ENCODE measurements around the gene TXNRD3.

Gene TXNRD3

DNA sequence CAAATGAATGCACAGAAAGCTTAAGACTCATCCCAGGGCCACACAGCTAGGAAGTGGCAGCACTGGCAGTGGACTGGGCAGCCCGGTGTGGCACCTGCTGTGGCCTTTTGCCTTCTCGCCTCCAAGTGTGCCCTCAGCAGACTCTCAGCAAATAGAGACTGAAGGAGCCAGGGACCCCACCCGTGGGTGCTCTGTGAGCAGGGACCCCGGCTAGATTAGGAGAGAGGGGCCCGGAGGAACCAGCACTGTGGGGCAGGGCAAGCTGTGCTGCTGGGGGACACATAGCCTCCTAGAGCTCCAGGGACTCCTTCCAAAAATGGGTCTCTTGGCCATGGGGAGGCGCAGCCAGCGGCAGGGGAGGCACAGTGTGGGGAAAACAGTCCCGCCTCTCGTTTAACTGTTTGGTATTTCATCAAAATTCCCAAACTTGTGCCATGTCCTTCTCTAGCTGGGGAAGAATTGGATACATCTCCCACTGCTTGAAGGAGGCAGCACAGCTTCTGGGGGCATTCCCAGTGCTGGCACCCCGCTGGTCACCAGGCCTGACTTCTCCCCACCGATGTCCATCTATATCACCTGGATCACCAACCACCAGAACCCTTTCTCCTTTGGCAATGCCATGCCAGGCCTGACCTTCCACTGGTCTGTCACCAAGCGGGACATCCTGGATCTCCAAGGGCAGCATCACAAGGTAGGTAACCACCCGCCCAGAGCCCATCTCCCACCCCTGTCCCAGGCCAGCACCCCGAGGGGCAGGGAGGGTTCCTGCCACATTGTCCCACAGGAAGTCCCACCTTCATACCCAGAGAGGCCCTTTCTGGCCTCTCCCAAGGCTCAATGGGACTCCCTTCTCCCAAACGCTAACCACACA lies 12.0 kb upstream of the TXNRD3 start:
- Histone ChIP-seq H3K4me3 (no peak overlapping the region), H3K9me3 (ENCODE audit: low read depth, low read length) (no peaks in the 10 kb centered on the region), H3K27ac (no peak overlapping the region), H3K36me3 (ENCODE audit: insufficient read depth, low read length) (no peaks in the 10 kb centered on the region), H3K9ac (ENCODE audit: insufficient read length) (no peak overlapping the region)
- TF ChIP-seq FOXP2 (optimal IDR thresholded peaks at IDR 0.05; ENCODE audit: control extremely low read depth, extremely low read length, insufficient read depth) (no peak), EZH2 (IDR thresholded peaks at IDR 0.05) (no peak), POLR2AphosphoS5 (IDR thresholded peaks at IDR 0.05; ENCODE audit: borderline replicate concordance, low read depth, low read length) (no peak)
- DNase-seq (ENCODE audit: low read depth, low spot score): no peak

DNA sequence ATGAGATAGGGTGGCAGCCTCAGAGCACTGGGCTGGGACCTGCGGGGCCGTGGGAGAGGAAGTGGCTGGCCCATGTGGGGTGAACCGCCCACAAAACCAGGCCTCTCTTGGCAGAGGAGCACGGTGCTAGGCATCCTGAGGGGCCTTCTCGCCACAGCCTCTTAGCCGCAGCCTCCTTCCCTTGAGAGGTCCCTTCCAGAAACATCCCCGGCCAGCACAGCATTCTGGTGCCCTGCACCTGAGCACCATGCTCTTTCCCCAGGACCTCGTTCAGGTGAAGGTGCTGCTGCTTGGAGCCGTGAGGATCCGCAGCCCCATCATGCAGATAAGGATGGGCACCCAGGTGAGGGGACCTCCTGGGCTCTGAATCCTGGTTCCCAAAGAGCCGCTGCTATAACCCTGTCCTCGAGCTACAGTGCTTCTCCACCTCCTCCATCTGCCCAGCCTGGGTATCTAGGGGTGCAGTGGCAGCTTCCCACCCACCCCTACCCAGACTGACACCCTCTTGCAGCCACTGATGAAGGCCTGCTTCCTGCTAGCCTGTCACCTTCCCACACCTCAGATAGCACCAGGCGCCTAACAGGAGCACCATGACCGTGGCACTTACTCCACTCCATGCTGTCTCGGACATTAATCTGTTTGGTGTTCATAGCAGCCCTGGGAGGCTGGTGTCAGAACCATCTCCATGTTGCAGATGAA lies 11.2 kb upstream of the TXNRD3 start:
- Histone ChIP-seq H3K9ac (ENCODE audit: insufficient read length) (no peak overlapping the region), H3K27ac (no peak overlapping the region), H3K9me3 (ENCODE audit: low read depth, low read length) (no peaks in the 10 kb centered on the region), H3K36me3 (ENCODE audit: insufficient read depth, low read length) (no peaks in the 10 kb centered on the region), H3K4me3 (no peak overlapping the region)
- no peak for TF ChIP-seq FOXP2 (optimal IDR thresholded peaks at IDR 0.05; ENCODE audit: control extremely low read depth, extremely low read length, insufficient read depth)
- no peak for TF ChIP-seq EZH2 (IDR thresholded peaks at IDR 0.05)
- TF ChIP-seq POLR2AphosphoS5 (IDR thresholded peaks at IDR 0.05; ENCODE audit: borderline replicate concordance, low read depth, low read length): no peak
- DNase-seq (ENCODE audit: low read depth, low spot score): no peak

DNA sequence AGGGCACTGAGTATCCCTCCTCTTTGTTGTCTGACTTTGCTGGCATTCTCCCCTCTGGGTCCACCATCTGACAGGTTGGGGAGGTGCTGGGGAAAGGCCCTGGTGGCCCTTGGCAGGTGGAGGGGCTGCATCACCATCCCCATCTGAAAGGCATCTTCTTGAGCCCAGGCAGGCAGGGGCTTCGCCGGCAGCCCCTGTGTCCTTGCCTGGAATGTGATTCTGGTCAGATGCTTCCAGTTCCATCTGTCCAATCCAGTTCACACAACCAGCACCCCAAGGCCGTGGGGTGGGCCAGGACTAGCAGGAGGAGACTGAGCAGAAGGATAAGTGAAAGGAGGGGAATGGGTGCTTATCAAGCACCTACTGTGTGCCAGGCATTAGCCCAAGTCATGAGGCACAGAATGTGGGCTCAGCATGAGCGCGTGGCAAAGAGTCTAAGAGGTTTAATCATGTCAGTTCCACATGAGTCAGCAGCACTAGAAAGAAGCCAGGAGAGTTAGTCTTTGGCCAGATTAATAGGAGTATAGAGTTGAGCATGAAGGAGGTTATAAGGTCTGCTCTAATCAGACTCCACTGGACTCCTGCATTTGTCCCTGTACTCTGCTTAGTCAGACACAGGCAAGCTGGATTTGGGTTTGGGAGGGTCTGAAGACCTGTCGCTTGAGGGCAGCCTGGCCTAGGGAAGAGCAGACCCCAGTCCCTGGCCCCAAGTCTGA lies 10.5 kb upstream of the TXNRD3 start:
- H3K9ac ChIP-seq (ENCODE audit: insufficient read length): no peak overlapping the region
- H3K27ac ChIP-seq: no peak overlapping the region
- TF ChIP-seq EZH2 (IDR thresholded peaks at IDR 0.05) (no peak), POLR2AphosphoS5 (IDR thresholded peaks at IDR 0.05; ENCODE audit: borderline replicate concordance, low read depth, low read length) (no peak), FOXP2 (optimal IDR thresholded peaks at IDR 0.05; ENCODE audit: control extremely low read depth, extremely low read length, insufficient read depth) (no peak)
- no peaks in the 10 kb centered on the region for H3K36me3 ChIP-seq (ENCODE audit: insufficient read depth, low read length)
- peaks cover 2% of the 10 kb centered on the region; the same call in 1 of the 2 replicates for H3K9me3 ChIP-seq (ENCODE audit: low read depth, low read length)
- H3K4me3 ChIP-seq: no peak overlapping the region
- no peak for DNase-seq (ENCODE audit: low read depth, low spot score)

DNA sequence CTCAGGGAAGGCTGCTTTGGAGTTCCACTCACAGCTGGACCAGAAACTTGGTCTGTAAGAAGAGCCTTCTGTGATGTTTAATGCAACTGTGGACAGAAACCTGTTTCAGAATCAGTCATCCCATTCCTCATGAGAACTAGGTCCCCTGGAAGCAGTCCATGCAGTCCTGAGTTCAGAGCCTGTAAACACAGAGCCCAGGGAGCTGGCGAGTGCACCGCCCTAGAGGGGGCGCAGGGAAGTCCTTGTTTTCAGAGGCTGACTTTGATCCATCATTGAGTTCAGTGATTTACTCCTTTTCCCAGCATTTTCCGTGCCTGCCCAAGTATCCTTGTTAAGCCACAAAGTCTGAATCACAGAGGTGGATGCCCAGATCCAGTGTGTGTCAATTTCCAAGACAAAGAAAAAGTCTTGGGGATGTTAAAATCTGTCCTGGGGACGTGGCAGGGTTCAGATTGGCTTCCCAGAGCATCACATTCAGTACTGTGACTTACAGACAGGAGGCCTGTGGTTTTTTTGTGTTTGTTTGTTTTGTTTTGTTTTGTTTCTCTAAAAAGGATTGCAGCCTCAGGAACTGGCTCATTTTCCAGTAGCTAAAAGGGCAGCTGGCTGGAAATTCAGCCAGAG lies 9.8 kb upstream of the TXNRD3 start:
- Histone ChIP-seq H3K27ac (no peak overlapping the region), H3K9me3 (ENCODE audit: low read depth, low read length) (peaks cover 2% of the 10 kb centered on the region; the same call in 1 of the 2 replicates), H3K9ac (ENCODE audit: insufficient read length) (no peak overlapping the region), H3K36me3 (ENCODE audit: insufficient read depth, low read length) (no peaks in the 10 kb centered on the region), H3K4me3 (no peak overlapping the region)
- DNase-seq (ENCODE audit: low read depth, low spot score): no peak
- no peak for TF ChIP-seq FOXP2 (optimal IDR thresholded peaks at IDR 0.05; ENCODE audit: control extremely low read depth, extremely low read length, insufficient read depth)
- no peak for TF ChIP-seq EZH2 (IDR thresholded peaks at IDR 0.05)
- TF ChIP-seq POLR2AphosphoS5 (IDR thresholded peaks at IDR 0.05; ENCODE audit: borderline replicate concordance, low read depth, low read length): no peak

DNA sequence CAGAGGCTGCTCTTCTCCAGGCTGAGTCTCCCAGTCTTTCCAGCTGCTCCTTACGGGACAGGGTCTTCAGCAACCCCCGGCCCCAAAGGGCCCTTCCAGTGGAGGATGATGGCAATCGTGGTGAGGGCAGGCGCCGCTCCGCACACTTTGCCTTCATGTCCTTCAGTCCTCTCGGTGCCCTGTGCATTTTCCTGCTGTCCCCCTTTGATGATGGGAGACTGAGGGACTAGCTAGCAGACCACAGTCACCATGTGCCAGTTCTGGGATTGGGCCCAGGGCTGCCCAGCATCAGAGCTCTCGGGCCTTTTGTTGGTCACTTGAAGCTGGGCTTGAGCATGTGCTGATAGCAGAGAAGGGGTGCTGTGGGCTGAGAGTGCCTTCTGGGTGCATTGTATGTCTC lies 8.8 kb upstream of the TXNRD3 start:
- H3K36me3 ChIP-seq (ENCODE audit: insufficient read depth, low read length): no peaks in the 10 kb centered on the region
- no peak for TF ChIP-seq FOXP2 (optimal IDR thresholded peaks at IDR 0.05; ENCODE audit: control extremely low read depth, extremely low read length, insufficient read depth)
- no peak for TF ChIP-seq POLR2AphosphoS5 (IDR thresholded peaks at IDR 0.05; ENCODE audit: borderline replicate concordance, low read depth, low read length)
- TF ChIP-seq EZH2 (IDR thresholded peaks at IDR 0.05): no peak
- no peak overlapping the region for H3K4me3 ChIP-seq
- H3K9me3 ChIP-seq (ENCODE audit: low read depth, low read length): peaks cover 2% of the 10 kb centered on the region; the same call in 1 of the 2 replicates
- no peak overlapping the region for H3K27ac ChIP-seq
- H3K9ac ChIP-seq (ENCODE audit: insufficient read length): no peak overlapping the region
- DNase-seq (ENCODE audit: low read depth, low spot score): no peak

DNA sequence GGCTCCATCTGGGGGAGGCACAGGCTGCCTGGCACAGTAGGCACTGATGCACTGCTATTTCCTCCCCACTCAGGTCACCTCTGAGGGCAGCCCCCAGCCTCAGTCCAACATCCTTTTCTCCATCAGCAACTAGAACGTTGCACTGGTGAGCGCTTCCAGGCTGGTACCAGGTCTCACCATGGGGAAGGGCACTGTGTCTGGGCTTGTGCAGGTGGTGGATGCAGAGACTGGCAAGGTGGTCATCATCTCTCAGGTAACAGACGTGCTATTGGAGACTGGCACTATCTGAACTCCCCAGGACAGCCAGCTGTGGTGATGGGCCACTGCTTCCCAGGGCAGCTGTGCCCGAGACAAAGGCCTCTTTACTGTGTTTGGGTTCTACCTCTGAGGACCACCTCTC lies 8.3 kb upstream of the TXNRD3 start:
- DNase-seq (ENCODE audit: low read depth, low spot score): no peak
- H3K4me3 ChIP-seq: no peak overlapping the region
- no peaks in the 10 kb centered on the region for H3K36me3 ChIP-seq (ENCODE audit: insufficient read depth, low read length)
- no peak overlapping the region for H3K27ac ChIP-seq
- no peak overlapping the region for H3K9ac ChIP-seq (ENCODE audit: insufficient read length)
- TF ChIP-seq EZH2 (IDR thresholded peaks at IDR 0.05): no peak
- no peak for TF ChIP-seq FOXP2 (optimal IDR thresholded peaks at IDR 0.05; ENCODE audit: control extremely low read depth, extremely low read length, insufficient read depth)
- TF ChIP-seq POLR2AphosphoS5 (IDR thresholded peaks at IDR 0.05; ENCODE audit: borderline replicate concordance, low read depth, low read length): no peak
- H3K9me3 ChIP-seq (ENCODE audit: low read depth, low read length): peaks cover 2% of the 10 kb centered on the region; the same call in 1 of the 2 replicates

DNA sequence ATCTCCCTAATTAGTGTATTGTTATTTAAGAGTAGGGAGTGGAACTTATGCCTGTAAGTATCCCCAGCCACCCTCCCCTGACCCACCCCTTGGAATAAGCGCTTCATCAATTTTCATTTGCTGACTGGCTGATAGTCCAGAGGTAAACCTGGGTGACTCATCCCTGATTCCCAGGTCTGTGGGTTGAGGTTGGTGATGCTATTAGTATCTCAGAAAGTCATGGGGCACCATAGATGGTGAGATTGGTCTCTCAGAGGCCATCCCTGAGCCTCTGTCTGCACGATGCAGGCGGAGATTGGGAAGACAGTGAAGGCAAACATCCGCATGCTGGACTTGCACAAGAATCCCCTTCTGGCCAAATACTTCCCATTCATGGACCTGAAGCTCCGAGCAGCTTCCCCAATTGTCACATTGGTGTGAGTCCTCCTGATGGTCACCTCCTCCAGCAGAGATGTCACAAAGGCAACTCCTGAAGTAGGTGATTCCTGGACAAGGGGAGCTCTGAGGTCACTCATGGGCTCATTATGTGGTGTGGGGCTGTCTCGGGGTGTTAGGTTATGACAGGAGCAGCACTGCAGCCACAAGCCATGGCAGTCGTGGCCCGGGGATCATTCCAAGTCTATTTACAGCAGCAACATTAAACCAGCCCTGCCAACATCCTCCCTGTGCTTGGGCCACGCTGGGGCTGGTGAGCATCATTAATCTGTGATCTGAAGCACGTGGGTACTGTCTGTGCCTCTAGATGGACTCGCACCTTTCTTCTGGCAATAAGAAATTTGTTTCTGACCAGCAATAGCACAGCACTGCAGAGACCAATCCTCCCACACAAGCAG lies 6.8 kb upstream of the TXNRD3 start:
- H3K4me3 ChIP-seq: no peak overlapping the region
- no peak overlapping the region for H3K9ac ChIP-seq (ENCODE audit: insufficient read length)
- H3K27ac ChIP-seq: no peak overlapping the region
- no peak for DNase-seq (ENCODE audit: low read depth, low spot score)
- peaks cover 2% of the 10 kb centered on the region; the same call in 1 of the 2 replicates for H3K9me3 ChIP-seq (ENCODE audit: low read depth, low read length)
- no peaks in the 10 kb centered on the region for H3K36me3 ChIP-seq (ENCODE audit: insufficient read depth, low read length)
- no peak for TF ChIP-seq EZH2 (IDR thresholded peaks at IDR 0.05)
- TF ChIP-seq POLR2AphosphoS5 (IDR thresholded peaks at IDR 0.05; ENCODE audit: borderline replicate concordance, low read depth, low read length): no peak
- no peak for TF ChIP-seq FOXP2 (optimal IDR thresholded peaks at IDR 0.05; ENCODE audit: control extremely low read depth, extremely low read length, insufficient read depth)

Measured in SK-N-MC (cell line).